ENCODE measurements around the gene ZBTB7B.

GRCh38 chr1:155060736-155061135, 58.1 kb downstream of the ZBTB7B start:
- TF ChIP-seq CTCF (conservative IDR thresholded peaks at IDR 0.05) (no peak), EZH2 (IDR thresholded peaks at IDR 0.05; ENCODE audit: low read depth) (no peak)

All from PC-9 (cell line).